ENCODE results near the gene UNC79. TPM values are rescaled to one million over a fixed set of nuclear protein-coding genes. Genes with fewer than 3 reads are reported as not detected.

Gene UNC79
- total RNA-seq, 1 experiment from 2014 or later, result not detected

DNA sequence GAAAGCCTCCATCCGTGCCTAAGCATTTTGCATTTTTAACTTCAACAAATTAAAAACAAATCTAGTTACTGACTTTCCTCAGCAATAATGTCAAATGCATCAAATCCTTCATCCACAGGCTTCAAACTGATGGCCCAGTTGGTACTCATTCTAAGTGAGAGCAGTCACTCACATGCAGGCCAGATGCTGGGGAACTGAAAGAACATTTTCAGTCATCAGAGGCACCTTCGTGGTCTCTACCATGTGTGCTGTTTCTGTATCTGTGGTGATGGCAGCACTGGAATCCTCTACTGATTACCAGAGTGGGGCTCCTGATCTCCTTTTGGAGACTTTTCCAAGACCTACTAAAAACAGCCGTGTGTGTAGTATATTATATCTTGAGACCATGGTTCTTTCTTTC is 212.4 kb downstream of the UNC79 start:
- Mint-ChIP-seq H3K4me1 (ENCODE audit: low read depth, unreplicated experiment) (no peaks in the 10 kb centered on the region), H3K36me3 (ENCODE audit: insufficient read depth, unreplicated experiment) (no peaks in the 10 kb centered on the region), H3K27me3 (ENCODE audit: unreplicated experiment) (peaks cover 100% of the 10 kb centered on the region), H3K9me3 (ENCODE audit: low read depth, unreplicated experiment) (no peaks in the 10 kb centered on the region), H3K4me3 (ENCODE audit: low read depth, unreplicated experiment) (no peak overlapping the region), H3K27ac (ENCODE audit: unreplicated experiment) (no peak overlapping the region)
- intact Hi-C loops (cut with micrococcal nuclease; ENCODE audit: unreplicated experiment), result no loop called here
- TF ChIP-seq, protein P1, sequence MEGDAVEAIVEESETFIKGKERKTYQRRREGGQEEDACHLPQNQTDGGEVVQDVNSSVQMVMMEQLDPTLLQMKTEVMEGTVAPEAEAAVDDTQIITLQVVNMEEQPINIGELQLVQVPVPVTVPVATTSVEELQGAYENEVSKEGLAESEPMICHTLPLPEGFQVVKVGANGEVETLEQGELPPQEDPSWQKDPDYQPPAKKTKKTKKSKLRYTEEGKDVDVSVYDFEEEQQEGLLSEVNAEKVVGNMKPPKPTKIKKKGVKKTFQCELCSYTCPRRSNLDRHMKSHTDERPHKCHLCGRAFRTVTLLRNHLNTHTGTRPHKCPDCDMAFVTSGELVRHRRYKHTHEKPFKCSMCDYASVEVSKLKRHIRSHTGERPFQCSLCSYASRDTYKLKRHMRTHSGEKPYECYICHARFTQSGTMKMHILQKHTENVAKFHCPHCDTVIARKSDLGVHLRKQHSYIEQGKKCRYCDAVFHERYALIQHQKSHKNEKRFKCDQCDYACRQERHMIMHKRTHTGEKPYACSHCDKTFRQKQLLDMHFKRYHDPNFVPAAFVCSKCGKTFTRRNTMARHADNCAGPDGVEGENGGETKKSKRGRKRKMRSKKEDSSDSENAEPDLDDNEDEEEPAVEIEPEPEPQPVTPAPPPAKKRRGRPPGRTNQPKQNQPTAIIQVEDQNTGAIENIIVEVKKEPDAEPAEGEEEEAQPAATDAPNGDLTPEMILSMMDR (IDR thresholded peaks at IDR 0.05; ENCODE audit: unreplicated experiment), result no peak
- CTCF ChIA-PET, result no interaction called here
- DNase-seq, result no peak
- BruUV-seq (replicated peaks), result no TSS peak

DNA sequence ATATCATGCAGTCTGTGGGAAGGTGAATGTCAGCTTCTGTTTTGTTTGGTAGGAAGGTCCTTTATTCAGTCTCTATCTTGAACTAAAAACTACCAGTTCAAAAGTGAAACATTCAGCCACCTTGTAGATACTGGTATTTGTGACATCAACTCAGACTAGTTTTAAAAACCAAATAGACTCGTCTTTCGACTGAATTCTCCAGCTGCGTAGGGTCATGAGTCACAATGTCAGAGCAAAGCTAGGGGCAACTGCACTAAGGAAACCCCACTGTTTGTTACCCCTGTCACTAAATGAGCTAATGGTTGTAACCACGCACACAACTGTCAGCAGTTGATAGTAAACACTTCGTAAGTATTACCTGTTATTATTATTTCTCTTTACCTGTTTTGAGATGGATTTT is 212.9 kb downstream of the UNC79 start:
- H3K27ac Mint-ChIP-seq (ENCODE audit: unreplicated experiment), result no peak overlapping the region
- no peaks in the 10 kb centered on the region for H3K4me1 Mint-ChIP-seq (ENCODE audit: low read depth, unreplicated experiment)
- TF ChIP-seq, protein P1 (IDR thresholded peaks at IDR 0.05; ENCODE audit: unreplicated experiment), result no peak
- no peaks in the 10 kb centered on the region for H3K36me3 Mint-ChIP-seq (ENCODE audit: insufficient read depth, unreplicated experiment)
- intact Hi-C loops (cut with micrococcal nuclease; ENCODE audit: unreplicated experiment), result no loop called here
- DNase-seq, result no peak
- no peak overlapping the region for H3K4me3 Mint-ChIP-seq (ENCODE audit: low read depth, unreplicated experiment)
- no peaks in the 10 kb centered on the region for H3K9me3 Mint-ChIP-seq (ENCODE audit: low read depth, unreplicated experiment)
- CTCF ChIA-PET, result no interaction called here
- no TSS peak for BruUV-seq (replicated peaks)
- peaks cover 100% of the 10 kb centered on the region for H3K27me3 Mint-ChIP-seq (ENCODE audit: unreplicated experiment)

GRCh38 chr14:93645200-93645599 is 214.5 kb downstream of the UNC79 start:
- Mint-ChIP-seq H3K4me3 (ENCODE audit: low read depth, unreplicated experiment) (no peak overlapping the region), H3K4me1 (ENCODE audit: low read depth, unreplicated experiment) (no peaks in the 10 kb centered on the region), H3K36me3 (ENCODE audit: insufficient read depth, unreplicated experiment) (no peaks in the 10 kb centered on the region), H3K27ac (ENCODE audit: unreplicated experiment) (no peak overlapping the region), H3K9me3 (ENCODE audit: low read depth, unreplicated experiment) (no peaks in the 10 kb centered on the region), H3K27me3 (ENCODE audit: unreplicated experiment) (peaks cover 87% of the 10 kb centered on the region)
- TF ChIP-seq, protein P1 (IDR thresholded peaks at IDR 0.05; ENCODE audit: unreplicated experiment), result no peak
- CTCF ChIA-PET, result interaction anchor here (0.6 kb wide), 1 partner anchor 113 kb away, joined by 3 read pairs; no protein-coding TSS in a partner anchor
- DNase-seq, result no peak
- BruUV-seq (replicated peaks), result no TSS peak
- intact Hi-C loops (cut with micrococcal nuclease; ENCODE audit: unreplicated experiment), result no loop called here

DNA sequence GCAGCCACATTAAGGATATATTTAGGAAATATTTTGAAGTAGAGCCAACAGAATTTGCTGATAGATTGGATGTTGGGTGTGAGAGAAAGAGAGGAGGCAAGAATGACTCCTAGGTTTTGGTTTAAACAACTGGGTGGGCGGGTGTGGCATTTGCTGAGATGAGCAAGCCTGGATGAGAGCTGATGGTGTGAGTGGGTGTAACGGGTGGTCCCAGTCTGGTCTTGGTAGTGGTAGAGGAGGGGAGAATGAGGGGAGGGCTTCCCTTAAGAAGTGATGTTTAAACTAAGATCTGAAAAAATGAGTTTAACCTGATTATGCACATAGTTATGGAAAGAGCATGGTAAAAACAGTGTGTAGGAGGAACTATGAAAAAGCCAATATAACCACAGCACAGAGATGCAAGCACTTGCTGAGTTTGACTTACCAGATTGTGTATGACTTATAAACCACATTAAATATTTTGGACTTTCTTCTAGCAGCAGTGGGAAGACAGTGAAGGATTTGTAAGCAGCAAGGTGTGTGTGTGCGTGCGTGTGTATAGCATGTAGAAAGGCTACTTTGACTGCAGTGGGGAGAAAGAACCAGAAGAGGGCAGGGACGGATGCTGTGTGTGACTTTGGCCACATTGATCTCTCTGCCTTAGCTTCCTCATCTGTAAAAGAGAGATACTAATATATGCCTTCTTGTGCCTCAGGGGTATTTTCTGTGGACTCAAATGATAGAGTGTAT is 217.9 kb downstream of the UNC79 start:
- DNase-seq, result peak; percentile 29
- intact Hi-C loops (cut with micrococcal nuclease; ENCODE audit: unreplicated experiment), result no loop called here
- H3K9me3 Mint-ChIP-seq (ENCODE audit: low read depth, unreplicated experiment), result no peaks in the 10 kb centered on the region
- BruUV-seq (replicated peaks), result no TSS peak
- TF ChIP-seq, protein P1 (IDR thresholded peaks at IDR 0.05; ENCODE audit: unreplicated experiment), result no peak
- H3K4me3 Mint-ChIP-seq (ENCODE audit: low read depth, unreplicated experiment), result no peak overlapping the region
- peaks cover 53% of the 10 kb centered on the region for H3K27me3 Mint-ChIP-seq (ENCODE audit: unreplicated experiment)
- H3K36me3 Mint-ChIP-seq (ENCODE audit: insufficient read depth, unreplicated experiment), result no peaks in the 10 kb centered on the region
- H3K4me1 Mint-ChIP-seq (ENCODE audit: low read depth, unreplicated experiment), result no peaks in the 10 kb centered on the region
- CTCF ChIA-PET, result interaction anchor here (1.0 to 1.5 kb wide), 2 partner anchors 255 to 258 kb away, joined by 3 to 6 read pairs; no protein-coding TSS in a partner anchor
- H3K27ac Mint-ChIP-seq (ENCODE audit: unreplicated experiment), result no peak overlapping the region
